ENCODE measurements around the gene TMEM236.

Gene TMEM236

GRCh38 chr10:17817790-17818189, 65.8 kb downstream of the TMEM236 start:
- in situ Hi-C loops (cut with HindIII; ENCODE audit: low sequenced_read_pairs) = no loop called here

GRCh38 chr10:17819836-17820235, 67.8 kb downstream of the TMEM236 start:
- in situ Hi-C loops (cut with HindIII; ENCODE audit: low sequenced_read_pairs) = no loop called here

- in situ Hi-C loops (cut with HindIII; ENCODE audit: low sequenced_read_pairs) = no loop called here
Observed at GRCh38 chr10:17820943-17821342, 68.9 kb downstream of the TMEM236 start.

GRCh38 chr10:17821893-17822292, 69.9 kb downstream of the TMEM236 start:
- in situ Hi-C loops (cut with HindIII; ENCODE audit: low sequenced_read_pairs) = no loop called here

- in situ Hi-C loops (cut with HindIII; ENCODE audit: low sequenced_read_pairs) = loop anchor here (25.0 kb wide), 1 partner anchor 381 kb away; no protein-coding TSS in a partner anchor
Observed at GRCh38 chr10:17831341-17831740, 79.3 kb downstream of the TMEM236 start.

GRCh38 chr10:17831896-17832295, 79.9 kb downstream of the TMEM236 start:
- in situ Hi-C loops (cut with HindIII; ENCODE audit: low sequenced_read_pairs) = loop anchor here (25.0 kb wide), 1 partner anchor 380 kb away; no protein-coding TSS in a partner anchor

- in situ Hi-C loops (cut with HindIII; ENCODE audit: low sequenced_read_pairs) = loop anchor here (25.0 kb wide), 1 partner anchor 379 kb away; no protein-coding TSS in a partner anchor
Observed at GRCh38 chr10:17833656-17834055, 81.7 kb downstream of the TMEM236 start.

- in situ Hi-C loops (cut with HindIII; ENCODE audit: low sequenced_read_pairs) = loop anchor here (25.0 kb wide), 1 partner anchor 377 kb away; no protein-coding TSS in a partner anchor
Observed at GRCh38 chr10:17835688-17836087, 83.7 kb downstream of the TMEM236 start.

GRCh38 chr10:17836942-17837341, 84.9 kb downstream of the TMEM236 start:
- in situ Hi-C loops (cut with HindIII; ENCODE audit: low sequenced_read_pairs) = loop anchor here (25.0 kb wide), 1 partner anchor 375 kb away; no protein-coding TSS in a partner anchor

GRCh38 chr10:17838080-17838648, 86.2 kb downstream of the TMEM236 start:
- in situ Hi-C loops (cut with HindIII; ENCODE audit: low sequenced_read_pairs) = loop anchor here (25.0 kb wide), 1 partner anchor 374 kb away; no protein-coding TSS in a partner anchor

GRCh38 chr10:17841050-17841449, 89.0 kb downstream of the TMEM236 start:
- in situ Hi-C loops (cut with HindIII; ENCODE audit: low sequenced_read_pairs) = loop anchor here (25.0 kb wide), 1 partner anchor 371 kb away; no protein-coding TSS in a partner anchor

GRCh38 chr10:17842641-17843040, 90.6 kb downstream of the TMEM236 start:
- in situ Hi-C loops (cut with HindIII; ENCODE audit: low sequenced_read_pairs) = loop anchor here (25.0 kb wide), 1 partner anchor 370 kb away; no protein-coding TSS in a partner anchor

- in situ Hi-C loops (cut with HindIII; ENCODE audit: low sequenced_read_pairs) = loop anchor here (25.0 kb wide), 1 partner anchor 365 kb away; no protein-coding TSS in a partner anchor
Observed at GRCh38 chr10:17847585-17848296, 95.7 kb downstream of the TMEM236 start.

- in situ Hi-C loops (cut with HindIII; ENCODE audit: low sequenced_read_pairs) = loop anchor here (25.0 kb wide), 1 partner anchor 364 kb away; no protein-coding TSS in a partner anchor
Observed at GRCh38 chr10:17848646-17849045, 96.6 kb downstream of the TMEM236 start.

Data from DLD1 (cell line).